Mucosa of descending colon (tissue), 3 donors: Measurements from ENCODE around the gene STUB1. TPM values are rescaled to one million over a fixed set of nuclear protein-coding genes. Genes with fewer than 3 reads are reported as not detected.

Source experiments
- ATAC-seq: fragments of 200-7000 bp; cut with Tn5 transposase; one replicate; pipeline ENCODE4 v1.9.1; 2020; ENCODE audit warnings: mild to moderate bottlenecking, moderate library complexity
- DNase-seq, 3 donors: peaks; one replicate each; pipeline ENCODE4 v3.0.0-alpha.2; 2020
- H3K36me3 ChIP-seq: fragments of 200-600 bp; one replicate; pipeline ENCODE4 v1.8.0; 2021; ENCODE audit warnings: low read depth, mild to moderate bottlenecking
- H3K4me1 ChIP-seq: fragments of 200-600 bp; one replicate; pipeline ENCODE4 v1.8.0; 2021; ENCODE audit warnings: low read depth, mild to moderate bottlenecking
- H3K4me3 ChIP-seq: fragments of 200-600 bp; one replicate; pipeline ENCODE4 v1.8.0; 2021; ENCODE audit warnings: mild to moderate bottlenecking
- H3K9me3 ChIP-seq: fragments of 200-600 bp; one replicate; pipeline ENCODE4 v1.8.0; 2021; ENCODE audit warnings: mild to moderate bottlenecking
- CTCF ChIP-seq: fragments of 200-600 bp; IDR thresholded peaks from one replicate; pipeline ENCODE4 v1.8.0; 2022; ENCODE audit warnings: antibody characterized with exemption, mild to moderate bottlenecking
- intact Hi-C, 2 donors: fragments of 100-400 bp; cut with DNase I in 1 of 2; cut with micrococcal nuclease in 1 of 2; formaldehyde crosslinking; loops; one replicate each; pipeline versions ENCODE4 v1.11.0 to v1.11.1; 2022; cut with DNase I, micrococcal nuclease
- total RNA-seq, 3 donors: library from RNA; stranded (reverse); fragmentation: NEBNext Ultra II Directional in 2 of 3; extraction: Animal tissue kit (Norgen Biotek cat#: 25700) in 2 of 3; gene quantifications; one replicate each; pipeline versions ENCODE4 v1.2.1 to v1.2.4, GENCODE V29; 2021 to 2023
- donor health status: DM: no; HTN: no; CAD: no; lungs with moderate emphysema.
- donor health status: DM: no; HTN: no; CAD: no.
- donor health status: DM: no; HTN: yes; CAD: no.

Gene STUB1
- total RNA-seq, 3 donors from 2014 or later = 77.8 to 119 (median 108) TPM

- TF ChIP-seq CTCF = no peak
- intact Hi-C loops = no loop called here
- Histone ChIP-seq H3K4me1 (peaks cover 32% of the 10 kb centered on the region), H3K9me3 (no peaks in the 10 kb centered on the region), H3K36me3 (no peaks in the 10 kb centered on the region), H3K4me3 (no peak overlapping the region)
- ATAC-seq = no peak
- DNase-seq = peak in 1 of 3 donors; percentile 54
These were observed 45.9 kb downstream of the STUB1 start for GRCh38 chr16:726188-726437.

- no peak for TF ChIP-seq CTCF
- peak; percentile 59 to 85 (median 78) for DNase-seq
- H3K4me3 ChIP-seq = no peak within 1 kb of the TSS
- H3K4me1 ChIP-seq = peaks cover 28% of the 10 kb centered on the region
- no peaks in the 10 kb centered on the region for H3K36me3 ChIP-seq
- no peaks in the 10 kb centered on the region for H3K9me3 ChIP-seq
- intact Hi-C loops = no loop called here
- ATAC-seq = peak; percentile 28
These were observed 46.5 kb downstream of the STUB1 start, which contains the start of the genes CCDC78 and HAGHL for GRCh38 chr16:726438-727290. CCDC78 (minus strand) TSS chr16:726443; CDS start chr16:726367, 76 bp downstream. HAGHL (plus strand) TSS chr16:727106; CDS start chr16:727510, 404 bp downstream.

- Histone ChIP-seq H3K4me3 (no peak overlapping the region), H3K9me3 (no peaks in the 10 kb centered on the region), H3K36me3 (no peaks in the 10 kb centered on the region), H3K4me1 (peaks cover 22% of the 10 kb centered on the region)
- TF ChIP-seq CTCF = no peak
- intact Hi-C loops = no loop called here
- DNase-seq (peak in 1 of 3 donors; percentile 73), ATAC-seq (peak; percentile 35)
These were observed 47.2 kb downstream of the STUB1 start for GRCh38 chr16:727291-727977.

- no peak overlapping the region for H3K4me3 ChIP-seq
- peaks cover 3% of the 10 kb centered on the region for H3K36me3 ChIP-seq
- no peaks in the 10 kb centered on the region for H3K9me3 ChIP-seq
- no peak for TF ChIP-seq CTCF
- H3K4me1 ChIP-seq = peaks cover 22% of the 10 kb centered on the region
- ATAC-seq = peak; percentile 68
- DNase-seq = peak; percentile 71 to 88 (median 81)
- intact Hi-C loops = no loop called here
These were observed 48.1 kb downstream of the STUB1 start for GRCh38 chr16:728131-728889.

- no peak overlapping the region for H3K4me3 ChIP-seq
- ATAC-seq = no peak
These were observed 48.9 kb downstream of the STUB1 start for GRCh38 chr16:728890-729744.

More at GRCh38 chr16:728890-729744, 48.9 kb downstream of the STUB1 start:
- H3K9me3 ChIP-seq = no peaks in the 10 kb centered on the region
- intact Hi-C loops = no loop called here
- peaks cover 22% of the 10 kb centered on the region for H3K4me1 ChIP-seq
- peaks cover 5% of the 10 kb centered on the region for H3K36me3 ChIP-seq
- TF ChIP-seq CTCF = no peak
- DNase-seq = peak in 1 of 3 donors; percentile 67
